ENCODE measurements around the gene TNIP2. TPM values are rescaled to one million over a fixed set of nuclear protein-coding genes. Genes with fewer than 3 reads are reported as not detected.

TNIP2 gene
- total RNA-seq, 4 donors from 2014 or later: 91.8 to 203 (median 129) TPM

DNA sequence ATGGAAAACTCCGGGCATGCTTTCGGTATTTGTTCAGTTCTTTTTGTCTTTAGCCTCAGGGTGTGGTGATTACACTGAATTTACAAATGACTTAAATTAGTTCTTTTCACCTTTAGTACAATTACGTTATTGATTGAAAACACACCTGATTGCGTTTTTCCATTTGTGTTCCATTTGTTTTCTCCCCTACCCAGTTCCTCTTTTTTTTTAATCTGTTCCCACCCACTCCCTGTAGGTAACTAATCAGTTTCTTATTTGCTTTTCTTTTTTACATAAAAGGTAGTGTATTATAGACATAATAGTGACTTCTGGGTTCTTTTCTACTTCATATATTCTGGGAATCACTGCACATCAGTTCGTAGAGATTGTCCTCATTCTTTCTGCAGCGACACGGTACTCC, 53.4 kb downstream of the TNIP2 start:
- Histone ChIP-seq H3K4me3 (no peak overlapping the region), H3K4me1 (no peaks in the 10 kb centered on the region), H3K36me3 (peaks cover 0 to 74% (median 20%) of the 10 kb centered on the region in 4 donors), H3K9me3 (no peaks in the 10 kb centered on the region), H3K27me3 (no peaks in the 10 kb centered on the region), H3K27ac (no peak overlapping the region)
- intact Hi-C loops (cut with DNase I; ENCODE audit: low total_unique reads): no loop called here
- TF ChIP-seq EP300 (IDR thresholded peaks at IDR 0.05; ENCODE audit: low read depth) (no peak), POLR2AphosphoS5 (IDR thresholded peaks at IDR 0.05) (no peak), CTCF (IDR thresholded peaks at IDR 0.05) (no peak), POLR2A (IDR thresholded peaks at IDR 0.05) (no peak)
- in situ Hi-C loops (cut with MboI; ENCODE audit: low pct_ligation_motif_present in 1 of 4, low pct_unique_long_range_greater_than_20kb in 1 of 4, low sequenced_read_pairs in 3 of 4): no loop called here
- no peak for DNase-seq
- 80 to 97% methylated on average over 6 to 7 of the region's 7 CpGs for WGBS, 2 donors (ENCODE audit: low coverage in 1 of 2)

- no peaks in the 10 kb centered on the region for H3K27me3 ChIP-seq
- intact Hi-C loops (cut with DNase I; ENCODE audit: low total_unique reads) (no loop called here), in situ Hi-C loops (cut with MboI; ENCODE audit: low pct_ligation_motif_present in 1 of 4, low pct_unique_long_range_greater_than_20kb in 1 of 4, low sequenced_read_pairs in 3 of 4) (no loop called here)
- no peak overlapping the region for H3K27ac ChIP-seq
- peaks cover 0 to 78% (median 22%) of the 10 kb centered on the region in 4 donors for H3K36me3 ChIP-seq
- no peaks in the 10 kb centered on the region for H3K4me1 ChIP-seq
- no peak for DNase-seq
- no peaks in the 10 kb centered on the region for H3K9me3 ChIP-seq
- TF ChIP-seq POLR2AphosphoS5 (IDR thresholded peaks at IDR 0.05): no peak
- no peak for TF ChIP-seq CTCF (IDR thresholded peaks at IDR 0.05)
- TF ChIP-seq POLR2A (IDR thresholded peaks at IDR 0.05): no peak
- TF ChIP-seq EP300 (IDR thresholded peaks at IDR 0.05; ENCODE audit: low read depth): no peak
- WGBS, 2 donors (ENCODE audit: low coverage in 1 of 2): 93 to 97% methylated on average over 3 to 8 of the region's 8 CpGs
- H3K4me3 ChIP-seq: no peak overlapping the region
Observed at GRCh38 chr4:2702361-2702760, 53.8 kb downstream of the TNIP2 start.

- no peaks in the 10 kb centered on the region for H3K4me1 ChIP-seq
- WGBS, 2 donors (ENCODE audit: low coverage in 1 of 2): 89 to 100% methylated on average over 3 to 8 of the region's 8 CpGs
- no peak overlapping the region for H3K27ac ChIP-seq
- H3K4me3 ChIP-seq: no peak overlapping the region
- TF ChIP-seq CTCF (IDR thresholded peaks at IDR 0.05) (no peak), EP300 (IDR thresholded peaks at IDR 0.05; ENCODE audit: low read depth) (no peak), POLR2A (IDR thresholded peaks at IDR 0.05) (no peak), POLR2AphosphoS5 (IDR thresholded peaks at IDR 0.05) (no peak)
- peaks cover 0 to 91% (median 33%) of the 10 kb centered on the region in 4 donors for H3K36me3 ChIP-seq
- in situ Hi-C loops (cut with MboI; ENCODE audit: low pct_ligation_motif_present in 1 of 4, low pct_unique_long_range_greater_than_20kb in 1 of 4, low sequenced_read_pairs in 3 of 4): no loop called here
- no peaks in the 10 kb centered on the region for H3K9me3 ChIP-seq
- no peaks in the 10 kb centered on the region for H3K27me3 ChIP-seq
- no peak for DNase-seq
- intact Hi-C loops (cut with DNase I; ENCODE audit: low total_unique reads): no loop called here
Observed at GRCh38 chr4:2700031-2700430, 56.1 kb downstream of the TNIP2 start.

DNA sequence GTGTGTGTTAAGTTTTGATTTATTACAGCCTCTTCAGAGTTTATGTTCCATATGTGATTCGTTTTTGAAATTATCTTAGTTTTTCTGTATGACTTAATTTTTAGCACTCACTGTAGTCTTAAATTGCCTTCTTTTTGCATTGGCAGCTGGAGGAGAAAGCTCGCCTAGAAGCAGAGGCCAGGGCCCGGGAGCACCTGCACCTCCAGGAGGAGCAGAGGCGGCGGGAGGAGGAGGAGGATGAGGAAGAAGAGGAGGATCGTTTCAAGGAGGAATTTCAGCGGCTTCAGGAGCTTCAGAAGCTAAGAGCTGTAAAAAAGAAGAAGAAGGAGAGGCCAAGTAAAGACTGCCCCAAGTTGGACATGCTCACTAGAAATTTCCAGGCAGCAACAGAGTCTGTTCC, 56.6 kb downstream of the TNIP2 start:
- no peak for DNase-seq
- Histone ChIP-seq H3K27me3 (no peaks in the 10 kb centered on the region), H3K36me3 (peaks cover 0 to 87% (median 35%) of the 10 kb centered on the region in 4 donors), H3K9me3 (no peaks in the 10 kb centered on the region), H3K4me1 (no peaks in the 10 kb centered on the region), H3K4me3 (no peak overlapping the region), H3K27ac (no peak overlapping the region)
- 63 to 83% methylated on average over 4 to 7 of the region's 7 CpGs for WGBS, 2 donors (ENCODE audit: low coverage in 1 of 2)
- in situ Hi-C loops (cut with MboI; ENCODE audit: low pct_ligation_motif_present in 1 of 4, low pct_unique_long_range_greater_than_20kb in 1 of 4, low sequenced_read_pairs in 3 of 4) (no loop called here), intact Hi-C loops (cut with DNase I; ENCODE audit: low total_unique reads) (no loop called here)
- TF ChIP-seq POLR2A (IDR thresholded peaks at IDR 0.05): no peak
- no peak for TF ChIP-seq POLR2AphosphoS5 (IDR thresholded peaks at IDR 0.05)
- TF ChIP-seq CTCF (IDR thresholded peaks at IDR 0.05): no peak
- no peak for TF ChIP-seq EP300 (IDR thresholded peaks at IDR 0.05; ENCODE audit: low read depth)

All from transverse colon (tissue), 4 donors.